Measurements from ENCODE around the gene SC5D. TPM values are rescaled to one million over a fixed set of nuclear protein-coding genes. Genes with fewer than 3 reads are reported as not detected.

SC5D gene
- total RNA-seq, 1 donor from 2014 or later: 57.7 TPM

- Mint-ChIP-seq H3K27me3 (ENCODE audit: unreplicated experiment) (no peaks in the 10 kb centered on the region), H3K4me1 (ENCODE audit: low read depth, unreplicated experiment) (no peaks in the 10 kb centered on the region), H3K27ac (ENCODE audit: unreplicated experiment) (no peak overlapping the region), H3K36me3 (ENCODE audit: unreplicated experiment) (no peaks in the 10 kb centered on the region), H3K4me3 (ENCODE audit: unreplicated experiment) (no peak overlapping the region), H3K9me3 (ENCODE audit: unreplicated experiment) (no peaks in the 10 kb centered on the region)
- no peak for TF ChIP-seq CTCF (IDR thresholded peaks at IDR 0.05; ENCODE audit: partially characterized antibody, unreplicated experiment)
- no peak for DNase-seq
Measured at GRCh38 chr11:121344824-121345223, 52.3 kb downstream of the SC5D start.

- no peaks in the 10 kb centered on the region for H3K9me3 Mint-ChIP-seq (ENCODE audit: unreplicated experiment)
- H3K27me3 Mint-ChIP-seq (ENCODE audit: unreplicated experiment): no peaks in the 10 kb centered on the region
- no peak for DNase-seq
- H3K4me1 Mint-ChIP-seq (ENCODE audit: low read depth, unreplicated experiment): no peaks in the 10 kb centered on the region
- TF ChIP-seq CTCF (IDR thresholded peaks at IDR 0.05; ENCODE audit: partially characterized antibody, unreplicated experiment): no peak
- no peak overlapping the region for H3K27ac Mint-ChIP-seq (ENCODE audit: unreplicated experiment)
- H3K4me3 Mint-ChIP-seq (ENCODE audit: unreplicated experiment): no peak overlapping the region
- no peaks in the 10 kb centered on the region for H3K36me3 Mint-ChIP-seq (ENCODE audit: unreplicated experiment)
Measured at GRCh38 chr11:121347094-121347493, 54.5 kb downstream of the SC5D start.

GRCh38 chr11:121347813-121348212 is 55.2 kb downstream of the SC5D start:
- peaks cover 4% of the 10 kb centered on the region for H3K4me1 Mint-ChIP-seq (ENCODE audit: low read depth, unreplicated experiment)
- no peaks in the 10 kb centered on the region for H3K36me3 Mint-ChIP-seq (ENCODE audit: unreplicated experiment)
- TF ChIP-seq CTCF (IDR thresholded peaks at IDR 0.05; ENCODE audit: partially characterized antibody, unreplicated experiment): no peak
- DNase-seq: no peak
- no peaks in the 10 kb centered on the region for H3K9me3 Mint-ChIP-seq (ENCODE audit: unreplicated experiment)
- H3K27me3 Mint-ChIP-seq (ENCODE audit: unreplicated experiment): no peaks in the 10 kb centered on the region
- H3K27ac Mint-ChIP-seq (ENCODE audit: unreplicated experiment): no peak overlapping the region
- H3K4me3 Mint-ChIP-seq (ENCODE audit: unreplicated experiment): no peak overlapping the region

- H3K4me1 Mint-ChIP-seq (ENCODE audit: low read depth, unreplicated experiment): peaks cover 7% of the 10 kb centered on the region
Measured at GRCh38 chr11:121348220-121348875, 55.8 kb downstream of the SC5D start.

More at GRCh38 chr11:121348220-121348875, 55.8 kb downstream of the SC5D start:
- H3K4me3 Mint-ChIP-seq (ENCODE audit: unreplicated experiment): no peak overlapping the region
- H3K27me3 Mint-ChIP-seq (ENCODE audit: unreplicated experiment): no peaks in the 10 kb centered on the region
- H3K27ac Mint-ChIP-seq (ENCODE audit: unreplicated experiment): no peak overlapping the region
- no peaks in the 10 kb centered on the region for H3K36me3 Mint-ChIP-seq (ENCODE audit: unreplicated experiment)
- no peak for TF ChIP-seq CTCF (IDR thresholded peaks at IDR 0.05; ENCODE audit: partially characterized antibody, unreplicated experiment)
- H3K9me3 Mint-ChIP-seq (ENCODE audit: unreplicated experiment): no peaks in the 10 kb centered on the region
- no peak for DNase-seq

Measured in glutamatergic neuron (in vitro differentiated cells).